Gastroesophageal sphincter (tissue), 3 donors: ENCODE data around the gene REPS2.

ENCODE experiments used
- POLR2A ChIP-seq, 2 donors: fragments of 450-650 bp; IDR thresholded peaks; one replicate each; pipeline ENCODE4 v1.6.1; 2017; ENCODE audit warnings: antibody characterized with exemption in 2 of 2, mild to moderate bottlenecking in 2 of 2, moderate library complexity in 1 of 2
- TF ChIP-seq, protein P1 (sequence below), 4 experiments: fragments of 200-600 bp in 2 of 4; fragments of 450-650 bp in 2 of 4; sonication (generic) in 1 of 4; IDR thresholded peaks; one replicate each; pipeline ENCODE4 v1.5.1; 2017 to 2019; ENCODE audit warnings: antibody characterized with exemption in 4 of 4, mild to moderate bottlenecking in 2 of 4, moderate library complexity in 2 of 4

DNA sequence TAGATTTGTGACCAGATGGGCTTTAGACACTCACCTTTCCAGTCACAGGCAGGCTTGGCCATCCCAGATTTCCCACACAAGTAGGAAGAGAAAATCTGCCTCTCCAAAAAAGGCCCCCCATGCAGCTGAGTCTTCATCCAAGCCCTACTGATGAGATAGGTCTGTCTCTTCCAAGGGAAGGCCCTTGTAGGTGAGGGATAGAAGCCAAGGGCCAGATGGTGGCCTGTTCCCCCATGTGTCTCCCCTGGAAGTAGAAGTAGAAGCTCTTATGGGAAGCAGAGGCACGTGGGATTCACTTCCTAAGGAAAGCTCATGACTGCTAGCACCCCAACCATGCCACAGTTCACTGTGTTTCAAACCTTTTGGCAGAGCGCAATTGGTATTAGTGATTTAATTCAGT, 81.5 kb downstream of the REPS2 start:
- TF ChIP-seq, protein P1, sequence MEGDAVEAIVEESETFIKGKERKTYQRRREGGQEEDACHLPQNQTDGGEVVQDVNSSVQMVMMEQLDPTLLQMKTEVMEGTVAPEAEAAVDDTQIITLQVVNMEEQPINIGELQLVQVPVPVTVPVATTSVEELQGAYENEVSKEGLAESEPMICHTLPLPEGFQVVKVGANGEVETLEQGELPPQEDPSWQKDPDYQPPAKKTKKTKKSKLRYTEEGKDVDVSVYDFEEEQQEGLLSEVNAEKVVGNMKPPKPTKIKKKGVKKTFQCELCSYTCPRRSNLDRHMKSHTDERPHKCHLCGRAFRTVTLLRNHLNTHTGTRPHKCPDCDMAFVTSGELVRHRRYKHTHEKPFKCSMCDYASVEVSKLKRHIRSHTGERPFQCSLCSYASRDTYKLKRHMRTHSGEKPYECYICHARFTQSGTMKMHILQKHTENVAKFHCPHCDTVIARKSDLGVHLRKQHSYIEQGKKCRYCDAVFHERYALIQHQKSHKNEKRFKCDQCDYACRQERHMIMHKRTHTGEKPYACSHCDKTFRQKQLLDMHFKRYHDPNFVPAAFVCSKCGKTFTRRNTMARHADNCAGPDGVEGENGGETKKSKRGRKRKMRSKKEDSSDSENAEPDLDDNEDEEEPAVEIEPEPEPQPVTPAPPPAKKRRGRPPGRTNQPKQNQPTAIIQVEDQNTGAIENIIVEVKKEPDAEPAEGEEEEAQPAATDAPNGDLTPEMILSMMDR (IDR thresholded peaks at IDR 0.05): no peak
- no peak for TF ChIP-seq POLR2A (IDR thresholded peaks at IDR 0.05)
